ENCODE data around the gene PDZD7.
"Not testable (repeated sequence)": the region's sequence is repeated elsewhere in the genome, so short reads cannot be mapped to it uniquely, and the experiment has no call there.

The PDZD7 gene

DNA sequence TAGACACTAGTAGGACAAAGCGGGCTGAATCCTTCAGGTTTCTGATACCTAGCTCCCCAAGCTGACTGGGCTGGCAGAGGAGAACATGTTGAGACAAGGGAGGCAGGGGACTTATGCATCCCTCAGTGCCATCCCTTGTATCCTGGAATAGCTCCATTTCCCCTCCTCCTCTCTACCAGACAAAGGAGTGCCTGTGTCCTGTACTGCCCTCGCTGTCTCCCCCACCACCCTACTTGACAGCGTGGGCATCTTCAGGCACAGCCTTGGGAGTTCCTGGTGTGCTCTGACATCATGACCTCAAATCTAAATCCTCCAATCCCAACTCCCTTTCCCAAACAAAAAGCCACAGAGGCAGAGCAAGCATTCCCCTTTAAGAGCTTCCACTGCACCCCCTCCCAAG, 9.1 kb upstream of the PDZD7 start:
- ChIA-PET CTCF (interaction anchor here (0.6 to 35.4 kb wide), 9 partner anchors 1 to 607 kb away, joined by 3 to 1481 read pairs (median 47); partner anchors contain the start of genes KAZALD1, LZTS2, MRPL43 and PDZD7), POLR2A (no interaction called here)
- H3K4me3 ChIP-seq (ENCODE audit: low read depth, low read length): no peak overlapping the region
- TF ChIP-seq, protein P1, sequence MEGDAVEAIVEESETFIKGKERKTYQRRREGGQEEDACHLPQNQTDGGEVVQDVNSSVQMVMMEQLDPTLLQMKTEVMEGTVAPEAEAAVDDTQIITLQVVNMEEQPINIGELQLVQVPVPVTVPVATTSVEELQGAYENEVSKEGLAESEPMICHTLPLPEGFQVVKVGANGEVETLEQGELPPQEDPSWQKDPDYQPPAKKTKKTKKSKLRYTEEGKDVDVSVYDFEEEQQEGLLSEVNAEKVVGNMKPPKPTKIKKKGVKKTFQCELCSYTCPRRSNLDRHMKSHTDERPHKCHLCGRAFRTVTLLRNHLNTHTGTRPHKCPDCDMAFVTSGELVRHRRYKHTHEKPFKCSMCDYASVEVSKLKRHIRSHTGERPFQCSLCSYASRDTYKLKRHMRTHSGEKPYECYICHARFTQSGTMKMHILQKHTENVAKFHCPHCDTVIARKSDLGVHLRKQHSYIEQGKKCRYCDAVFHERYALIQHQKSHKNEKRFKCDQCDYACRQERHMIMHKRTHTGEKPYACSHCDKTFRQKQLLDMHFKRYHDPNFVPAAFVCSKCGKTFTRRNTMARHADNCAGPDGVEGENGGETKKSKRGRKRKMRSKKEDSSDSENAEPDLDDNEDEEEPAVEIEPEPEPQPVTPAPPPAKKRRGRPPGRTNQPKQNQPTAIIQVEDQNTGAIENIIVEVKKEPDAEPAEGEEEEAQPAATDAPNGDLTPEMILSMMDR (IDR thresholded peaks at IDR 0.05; ENCODE audit: insufficient read depth, low read length, missing control alignments): no peak
- no peak for DNase-seq (ENCODE audit: low read depth, low spot score)

DNA sequence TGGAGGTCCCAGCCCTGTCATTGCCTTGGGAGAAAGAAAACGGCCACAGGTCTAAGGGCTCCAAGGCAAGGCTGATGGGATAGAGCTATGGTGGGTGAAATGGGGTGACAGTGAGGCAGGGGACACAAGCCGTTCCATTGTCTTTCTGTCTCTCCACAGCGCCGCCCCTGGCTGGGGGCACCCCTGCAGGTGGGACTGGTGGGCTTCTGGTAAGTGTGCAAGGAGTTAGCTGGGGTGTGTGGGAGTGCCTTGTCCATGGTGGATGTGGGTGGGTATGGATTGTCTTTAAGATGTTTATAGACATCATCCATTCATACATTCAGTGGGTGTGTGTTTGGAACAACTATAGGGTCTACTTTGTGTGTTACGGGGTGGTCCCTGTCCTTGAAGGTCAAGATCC, 7.6 kb upstream of the PDZD7 start:
- POLR2A ChIA-PET: no interaction called here
- TF ChIP-seq, protein P1 (IDR thresholded peaks at IDR 0.05; ENCODE audit: insufficient read depth, low read length, missing control alignments): no peak
- H3K4me3 ChIP-seq (ENCODE audit: low read depth, low read length): no peak overlapping the region
- no peak for DNase-seq (ENCODE audit: low read depth, low spot score)
- CTCF ChIA-PET: interaction anchor here (1.0 to 35.4 kb wide), 5 partner anchors 0 to 44 kb away, joined by 3 to 1481 read pairs (median 333); partner anchors contain the start of genes KAZALD1, LZTS2, MRPL43 and PDZD7

DNA sequence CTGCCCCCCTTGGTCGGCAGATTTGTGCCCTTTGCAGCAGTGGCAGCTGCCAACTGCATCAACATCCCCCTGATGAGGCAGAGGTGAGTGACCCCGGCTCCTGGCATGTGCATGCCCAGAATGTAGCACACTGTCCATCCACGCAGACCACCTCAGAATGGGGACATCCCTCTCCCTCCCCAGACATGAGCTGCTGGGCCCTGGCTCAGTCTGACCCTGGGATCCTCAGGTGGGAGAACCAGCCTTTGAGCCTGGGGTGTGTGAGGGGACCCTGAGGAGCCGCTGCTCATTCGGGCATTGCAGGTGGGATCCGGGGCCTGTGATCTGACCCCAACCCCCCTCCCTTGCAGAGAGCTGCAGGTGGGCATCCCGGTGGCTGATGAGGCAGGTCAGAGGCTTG, 5.8 kb upstream of the PDZD7 start:
- ChIA-PET POLR2A (no interaction called here), CTCF (interaction anchor here (2.4 to 35.4 kb wide), 4 partner anchors 19 to 105 kb away, joined by 8 to 1481 read pairs (median 288); partner anchors contain the start of genes KAZALD1, LZTS2, MRPL43 and TWNK)
- no peak for DNase-seq (ENCODE audit: low read depth, low spot score)
- TF ChIP-seq, protein P1 (IDR thresholded peaks at IDR 0.05; ENCODE audit: insufficient read depth, low read length, missing control alignments): no peak
- no peak overlapping the region for H3K4me3 ChIP-seq (ENCODE audit: low read depth, low read length)

DNA sequence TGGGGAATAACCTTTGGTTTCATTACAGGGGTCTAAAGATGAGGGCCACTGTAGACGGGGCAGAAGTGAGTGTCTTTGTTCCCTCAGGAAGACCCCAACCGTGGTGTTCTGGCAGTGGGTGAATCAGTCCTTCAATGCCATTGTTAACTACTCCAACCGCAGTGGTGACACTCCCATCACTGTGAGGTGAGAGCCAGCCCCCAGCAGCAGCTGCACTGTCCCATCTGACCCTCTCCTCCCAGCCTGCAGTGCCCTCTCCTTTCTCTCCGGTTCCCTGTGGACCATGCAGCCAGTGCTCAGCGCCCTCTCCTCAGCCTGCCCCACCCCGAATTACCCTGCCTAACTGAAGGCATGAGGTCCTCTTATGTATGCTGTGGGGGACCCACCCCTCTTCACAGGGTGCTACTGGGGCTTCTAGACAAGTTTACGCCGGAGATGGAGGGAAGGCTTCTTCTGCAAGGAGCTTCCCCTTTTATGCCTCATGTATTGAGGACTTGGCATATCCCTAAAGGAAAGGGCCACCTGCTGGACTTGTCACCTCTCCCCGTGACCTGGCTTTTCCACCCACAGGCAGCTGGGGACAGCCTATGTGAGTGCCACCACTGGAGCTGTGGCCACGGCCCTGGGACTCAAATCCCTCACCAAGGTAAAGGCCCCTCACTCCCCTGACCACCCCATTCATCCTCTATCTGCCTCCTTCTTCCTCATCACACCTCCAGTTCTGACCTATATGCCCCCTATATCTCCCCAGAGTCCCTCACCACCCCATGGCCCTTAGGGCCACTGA, 5.2 kb upstream of the PDZD7 start:
- POLR2A ChIA-PET: no interaction called here
- DNase-seq (ENCODE audit: low read depth, low spot score): no peak
- CTCF ChIA-PET: interaction anchor here (1.7 to 35.4 kb wide), 5 partner anchors 13 to 106 kb away, joined by 4 to 1481 read pairs (median 242); partner anchors contain the start of genes KAZALD1, LZTS2, MRPL43 and TWNK
- no peak overlapping the region for H3K4me3 ChIP-seq (ENCODE audit: low read depth, low read length)
- TF ChIP-seq, protein P1 (IDR thresholded peaks at IDR 0.05; ENCODE audit: insufficient read depth, low read length, missing control alignments): no peak

DNA sequence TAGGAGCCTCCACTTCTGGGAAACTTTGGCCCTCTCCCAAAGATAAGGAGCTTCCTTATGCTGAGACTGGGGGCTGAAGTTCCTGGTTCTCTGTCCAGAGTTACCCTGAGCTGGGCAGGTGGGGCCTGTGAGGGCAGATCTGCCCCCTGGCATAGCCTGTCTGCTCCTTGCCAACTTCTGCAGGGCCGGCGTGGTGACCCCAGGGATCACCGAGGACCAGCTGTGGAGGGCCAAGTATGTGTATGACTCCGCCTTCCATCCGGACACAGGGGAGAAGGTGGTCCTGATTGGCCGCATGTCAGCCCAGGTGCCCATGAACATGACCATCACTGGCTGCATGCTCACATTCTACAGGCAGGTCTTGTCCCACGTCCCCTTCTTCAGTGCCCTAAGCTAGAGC, 4.4 kb upstream of the PDZD7 start:
- H3K4me3 ChIP-seq (ENCODE audit: low read depth, low read length): no peak overlapping the region
- DNase-seq (ENCODE audit: low read depth, low spot score): no peak
- CTCF ChIA-PET: interaction anchor here (1.0 to 35.4 kb wide), 6 partner anchors 12 to 107 kb away, joined by 3 to 1481 read pairs (median 125); partner anchors contain the start of genes KAZALD1, LZTS2, MRPL43 and TWNK
- TF ChIP-seq, protein P1 (IDR thresholded peaks at IDR 0.05; ENCODE audit: insufficient read depth, low read length, missing control alignments): no peak
- POLR2A ChIA-PET: no interaction called here

DNA sequence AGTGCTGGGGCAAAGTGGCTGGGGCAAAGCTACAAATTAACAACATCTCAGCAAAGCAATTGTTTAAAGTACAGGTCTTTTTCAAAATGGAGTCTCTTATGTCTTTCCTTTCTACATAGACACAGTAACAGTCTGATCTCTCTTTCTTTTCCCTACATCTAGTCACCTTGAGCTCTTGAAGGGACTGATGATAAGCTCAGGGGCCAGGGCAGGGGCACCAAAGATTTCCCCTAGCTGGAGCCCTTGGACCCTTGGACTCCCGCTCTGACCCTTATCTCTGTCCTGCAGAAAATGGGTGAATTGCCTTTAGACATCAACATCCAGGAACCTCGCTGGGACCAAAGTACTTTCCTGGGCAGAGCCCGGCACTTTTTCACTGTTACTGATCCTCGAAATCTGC, 3.5 kb upstream of the PDZD7 start:
- POLR2A ChIA-PET; H3K4me3 ChIP-seq (ENCODE audit: low read depth, low read length); DNase-seq (ENCODE audit: low read depth, low spot score): not testable (repeated sequence)
- CTCF ChIA-PET: interaction anchor here (1.7 to 35.4 kb wide), 5 partner anchors 11 to 108 kb away, joined by 4 to 1481 read pairs (median 242); partner anchors contain the start of genes KAZALD1, LZTS2, MRPL43 and TWNK
